Measurements from ENCODE around the gene TRIM44.

TRIM44 gene

DNA sequence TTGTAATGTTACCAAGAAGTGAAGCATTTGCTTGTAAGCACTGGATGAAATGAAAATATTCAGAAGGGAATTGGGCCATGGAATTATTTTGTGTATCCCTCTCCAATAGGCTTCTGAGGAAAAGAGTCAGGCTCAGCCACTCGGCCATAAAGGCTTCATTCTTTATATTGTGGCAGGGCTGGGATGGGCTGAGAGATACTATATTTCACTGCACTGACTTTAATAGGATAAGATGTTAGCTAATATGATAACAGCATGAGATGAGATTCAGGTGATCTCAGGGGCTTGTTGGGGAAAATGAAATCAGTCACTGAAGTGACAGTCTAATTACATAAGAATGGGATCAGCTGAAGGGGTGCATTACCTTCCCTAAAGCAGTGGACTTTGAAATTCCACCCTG is 7.3 kb upstream of the TRIM44 start:
- H3K27ac ChIP-seq: no peak overlapping the region
- POLR2A ChIA-PET (ENCODE audit: low non-redundant PET): no interaction called here
- DNase-seq (ENCODE audit: low spot score): no peak
- CTCF ChIA-PET: interaction anchor here (0.6 kb wide), 1 partner anchor 166 kb away, joined by 3 read pairs; no protein-coding TSS in a partner anchor
- TF ChIP-seq, protein P1, sequence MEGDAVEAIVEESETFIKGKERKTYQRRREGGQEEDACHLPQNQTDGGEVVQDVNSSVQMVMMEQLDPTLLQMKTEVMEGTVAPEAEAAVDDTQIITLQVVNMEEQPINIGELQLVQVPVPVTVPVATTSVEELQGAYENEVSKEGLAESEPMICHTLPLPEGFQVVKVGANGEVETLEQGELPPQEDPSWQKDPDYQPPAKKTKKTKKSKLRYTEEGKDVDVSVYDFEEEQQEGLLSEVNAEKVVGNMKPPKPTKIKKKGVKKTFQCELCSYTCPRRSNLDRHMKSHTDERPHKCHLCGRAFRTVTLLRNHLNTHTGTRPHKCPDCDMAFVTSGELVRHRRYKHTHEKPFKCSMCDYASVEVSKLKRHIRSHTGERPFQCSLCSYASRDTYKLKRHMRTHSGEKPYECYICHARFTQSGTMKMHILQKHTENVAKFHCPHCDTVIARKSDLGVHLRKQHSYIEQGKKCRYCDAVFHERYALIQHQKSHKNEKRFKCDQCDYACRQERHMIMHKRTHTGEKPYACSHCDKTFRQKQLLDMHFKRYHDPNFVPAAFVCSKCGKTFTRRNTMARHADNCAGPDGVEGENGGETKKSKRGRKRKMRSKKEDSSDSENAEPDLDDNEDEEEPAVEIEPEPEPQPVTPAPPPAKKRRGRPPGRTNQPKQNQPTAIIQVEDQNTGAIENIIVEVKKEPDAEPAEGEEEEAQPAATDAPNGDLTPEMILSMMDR (conservative IDR thresholded peaks at IDR 0.05; ENCODE audit: low read depth): no peak

DNA sequence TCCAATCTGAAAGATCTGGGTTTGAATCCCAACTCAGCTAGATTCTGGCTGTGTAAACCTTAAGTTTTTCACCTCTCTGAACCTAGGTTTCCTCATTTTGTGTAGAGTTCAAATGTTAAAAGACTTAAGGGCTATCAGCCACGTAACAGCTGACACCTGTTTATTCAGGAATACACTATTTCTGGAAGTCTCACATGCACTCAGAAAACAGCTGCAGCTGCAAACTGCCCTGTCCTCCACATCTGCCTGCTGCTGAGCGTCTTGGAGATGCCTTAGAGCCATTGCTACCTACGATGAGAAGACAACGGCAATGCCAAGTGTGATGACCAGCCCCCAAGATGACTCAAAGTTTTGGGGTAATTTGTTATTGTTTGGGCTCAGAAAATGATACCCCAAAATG is 6.7 kb upstream of the TRIM44 start:
- TF ChIP-seq, protein P1 (conservative IDR thresholded peaks at IDR 0.05; ENCODE audit: low read depth): no peak
- no peak for DNase-seq (ENCODE audit: low spot score)
- POLR2A ChIA-PET (ENCODE audit: low non-redundant PET): no interaction called here
- no peak overlapping the region for H3K27ac ChIP-seq
- CTCF ChIA-PET: no interaction called here

- DNase-seq (ENCODE audit: low spot score): no peak
- POLR2A ChIA-PET (ENCODE audit: low non-redundant PET): no interaction called here
- TF ChIP-seq, protein P1 (conservative IDR thresholded peaks at IDR 0.05; ENCODE audit: low read depth): no peak
- H3K27ac ChIP-seq: no peak overlapping the region
- CTCF ChIA-PET: interaction anchor here (0.6 kb wide), 1 partner anchor 65 kb away, joined by 3 read pairs; no protein-coding TSS in a partner anchor
Observed at GRCh38 chr11:35658020-35658948, 4.3 kb upstream of the TRIM44 start.

DNA sequence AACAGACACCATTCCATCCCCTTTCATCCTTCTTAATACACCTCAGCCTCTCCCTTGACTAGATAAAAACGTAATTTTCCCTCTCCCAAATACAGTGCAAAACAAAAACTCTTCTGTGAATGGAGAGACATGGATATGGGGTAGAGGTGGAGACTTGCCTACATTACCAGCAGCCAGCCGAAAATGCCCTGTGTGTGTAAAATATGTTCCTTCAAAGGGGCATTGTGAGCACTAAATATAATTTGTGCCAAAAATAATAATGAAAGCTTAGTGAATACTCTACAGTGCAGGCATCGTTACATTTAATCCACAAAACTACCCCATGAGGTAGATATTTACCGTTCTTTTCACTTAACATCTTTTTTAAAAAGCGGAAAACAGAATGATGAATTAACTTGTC is 1.0 kb upstream of the TRIM44 start:
- H3K27ac ChIP-seq: no peak overlapping the region
- POLR2A ChIA-PET (ENCODE audit: low non-redundant PET): interaction anchor here (0.9 to 1.4 kb wide), 2 partner anchors 38 to 42 kb away, joined by 3 read pairs; no protein-coding TSS in a partner anchor
- DNase-seq (ENCODE audit: low spot score): no peak
- TF ChIP-seq, protein P1 (conservative IDR thresholded peaks at IDR 0.05; ENCODE audit: low read depth): no peak
- CTCF ChIA-PET: interaction anchor here (0.6 to 0.7 kb wide), 3 partner anchors 38 to 604 kb away, joined by 3 to 4 read pairs (median 3); no protein-coding TSS in a partner anchor

- peak overlapping the region; percentile 92 for H3K27ac ChIP-seq
- DNase-seq (ENCODE audit: low spot score): peak; percentile 17
- ChIA-PET CTCF (interaction anchor here (0.6 to 0.7 kb wide), 3 partner anchors 38 to 386 kb away, joined by 3 to 4 read pairs (median 3); no protein-coding TSS in a partner anchor), POLR2A (ENCODE audit: low non-redundant PET) (interaction anchor here (0.9 to 1.4 kb wide), 2 partner anchors 38 to 43 kb away, joined by 3 read pairs; no protein-coding TSS in a partner anchor)
- TF ChIP-seq, protein P1 (conservative IDR thresholded peaks at IDR 0.05; ENCODE audit: low read depth): no peak
Observed at GRCh38 chr11:35662061-35662648, 420 bp upstream of the TRIM44 start.

DNA sequence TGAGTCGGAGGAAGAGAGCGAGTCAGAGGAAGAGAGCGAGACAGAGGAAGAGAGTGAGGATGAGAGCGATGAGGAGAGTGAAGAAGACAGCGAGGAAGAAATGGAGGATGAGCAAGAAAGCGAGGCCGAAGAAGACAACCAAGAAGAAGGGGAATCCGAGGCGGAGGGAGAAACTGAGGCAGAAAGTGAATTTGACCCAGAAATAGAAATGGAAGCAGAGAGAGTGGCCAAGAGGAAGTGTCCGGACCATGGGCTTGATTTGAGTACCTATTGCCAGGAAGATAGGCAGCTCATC is 780 bp downstream of the TRIM44 start:
- POLR2A ChIA-PET (ENCODE audit: low non-redundant PET): no interaction called here
- peak overlapping the region; percentile 92 for H3K27ac ChIP-seq
- DNase-seq (ENCODE audit: low spot score): no peak
- CTCF ChIA-PET: interaction anchor here (0.6 kb wide), 1 partner anchor 1286 kb away, joined by 3 read pairs; no protein-coding TSS in a partner anchor
- TF ChIP-seq, protein P1 (conservative IDR thresholded peaks at IDR 0.05; ENCODE audit: low read depth): no peak

Measured in RWPE1 (cell line).